HCT116 (cell line): ENCODE measurements around the gene PARP6. TPM values are rescaled to one million over a fixed set of nuclear protein-coding genes. Genes with fewer than 3 reads are reported as not detected.

Source experiments
- ATAC-seq: fragments of 200-7000 bp; cut with Tn5 transposase; 2 replicates; pipeline ENCODE4 v1.9.1; 2020; ENCODE audit warnings: mild to moderate bottlenecking, moderate library complexity
- BruUV-seq: library from RNA; stranded (reverse); fragments of 400-500 nt; replicated peaks from 2 replicates; lab custom pipeline; 2021; lab: Mats Ljungman, UMichigan
- CTCF ChIA-PET: fragments of 300-600 bp; sonication (Branson Sonifier 250); formaldehyde crosslinking; loops from one replicate; lab custom pipeline; 2021; ENCODE audit warnings: antibody characterized with exemption; lab: Charles Lee
- POLR2A ChIA-PET: fragments of 300-600, 350-600 bp; sonication (Branson Sonifier 250); formaldehyde crosslinking; loops from one replicate; lab custom pipeline; 2021; ENCODE audit warnings: antibody characterized with exemption; lab: Charles Lee
- RAD21 ChIA-PET, 2 experiments: fragments of 300-600 bp; sonication (Branson Sonifier 250); formaldehyde crosslinking; loops; one replicate each; lab custom pipeline; 2023; ENCODE audit warnings: low total read pairs in 2 of 2; ENCODE audit not compliant: uncharacterized antibody in 2 of 2, unreplicated experiment in 2 of 2, low non-redundant PET in 1 of 2; lab: Charles Lee
- DNase-seq: peaks from one replicate; pipeline ENCODE4 v3.0.0-alpha.2; 2010; ENCODE audit warnings: low read depth, low spot score
- H2AFZ ChIP-seq: fragments of 200-600 bp; shearing (Covaris generic), sonication (generic); 2 replicates; pipeline ENCODE4 v1.6.1; 2017; ENCODE audit warnings: low read depth, mixed run types, mixed read lengths, antibody characterized with exemption, low read length; ENCODE audit not compliant: poor library complexity, severe bottlenecking
- H3K27ac ChIP-seq: 2 replicates; pipeline ENCODE4 v1.5.1; 2012; ENCODE audit warnings: low read depth, low read length
- H3K27me3 ChIP-seq: fragments of 200-600 bp; sonication (generic); 2 replicates; pipeline ENCODE4 v1.6.1; 2016; ENCODE audit warnings: mixed run types, low read length, mixed read lengths; ENCODE audit not compliant: insufficient read depth
- H3K36me3 ChIP-seq, 2 experiments: fragments of 200-500 bp in 1 of 2; fragments of 200-600 bp in 1 of 2; sonication (Bioruptor generic) in 1 of 2; sonication (generic) in 1 of 2; 2 replicates each; pipeline versions ENCODE4 v1.5.1 to v1.6.1; 2014 to 2016; ENCODE audit warnings: low read length in 2 of 2, inconsistent platforms in 1 of 2, mixed read lengths in 1 of 2, mixed run types in 1 of 2; ENCODE audit not compliant: insufficient read depth in 2 of 2, control insufficient read depth in 1 of 2
- H3K4me1 ChIP-seq, 2 experiments: fragments of 200-600 bp in 1 of 2; sonication (generic) in 1 of 2; 2 replicates each; pipeline versions ENCODE4 v1.5.1 to v1.6.1; 2012 to 2017; ENCODE audit warnings: low read length in 2 of 2, inconsistent platforms in 1 of 2, mild to moderate bottlenecking in 1 of 2, mixed read lengths in 1 of 2, mixed run types in 1 of 2, moderate library complexity in 1 of 2; ENCODE audit not compliant: insufficient read depth in 2 of 2, control insufficient read depth in 1 of 2
- H3K4me2 ChIP-seq: fragments of 200-600 bp; sonication (generic); 2 replicates; pipeline ENCODE4 v1.6.1; 2017; ENCODE audit warnings: mixed run types, low read length, mixed read lengths
- H3K4me3 ChIP-seq, 2 experiments: fragments of 200-600 bp in 1 of 2; sonication (generic) in 1 of 2; replicated peaks in 1 of 2; 2 replicates each; pipeline ENCODE4 v1.5.1; 2011 to 2016; ENCODE audit warnings: low read length in 2 of 2, control low read depth in 1 of 2, low read depth in 1 of 2, mild to moderate bottlenecking in 1 of 2, mixed read lengths in 1 of 2, mixed run types in 1 of 2
- H3K79me2 ChIP-seq: fragments of 200-600 bp; sonication (generic); 2 replicates; pipeline ENCODE4 v1.6.1; 2017; ENCODE audit warnings: mild to moderate bottlenecking, mixed run types, low read length, moderate library complexity, mixed read lengths; ENCODE audit not compliant: insufficient read depth
- H3K9ac ChIP-seq: fragments of 200-600 bp; sonication (generic); 2 replicates; pipeline ENCODE4 v1.6.1; 2016; ENCODE audit warnings: low read length, mixed read lengths
- H3K9me2 ChIP-seq: fragments of 200-600 bp; sonication (generic), shearing (Covaris generic); 2 replicates; pipeline ENCODE4 v1.6.1; 2017; ENCODE audit warnings: mixed run types, mild to moderate bottlenecking, moderate library complexity; ENCODE audit not compliant: insufficient read depth
- H3K9me3 ChIP-seq, 2 experiments: fragments of 200-500 bp in 1 of 2; fragments of 200-600 bp in 1 of 2; sonication (Bioruptor generic) in 1 of 2; sonication (generic) in 1 of 2; 2 replicates each; pipeline ENCODE4 v1.6.1; 2014 to 2017; ENCODE audit warnings: low read length in 2 of 2, mixed read lengths in 2 of 2, inconsistent platforms in 1 of 2, low read depth in 1 of 2, mild to moderate bottlenecking in 1 of 2, mixed run types in 1 of 2, moderate library complexity in 1 of 2; ENCODE audit not compliant: control insufficient read depth in 1 of 2, insufficient read depth in 1 of 2
- H4K20me1 ChIP-seq: fragments of 200-600 bp; sonication (generic), shearing (Covaris generic); 2 replicates; pipeline ENCODE4 v1.6.1; 2017; ENCODE audit warnings: mixed run types, mild to moderate bottlenecking, moderate library complexity; ENCODE audit not compliant: insufficient read depth
- ATF3 ChIP-seq: IDR thresholded peaks from 2 replicates; pipeline ENCODE4 v1.6.1; 2012
- CBX3 ChIP-seq: IDR thresholded peaks from 2 replicates; pipeline ENCODE4 v1.6.1; 2012; ENCODE audit warnings: low read depth
- CEBPB ChIP-seq: IDR thresholded peaks from 2 replicates; pipeline ENCODE4 v1.6.1; 2012; ENCODE audit warnings: low read depth
- CTCF ChIP-seq, 3 experiments: fragments of 200-600 bp in 1 of 3; sonication (generic) in 1 of 3; IDR thresholded peaks in 2 of 3; conservative IDR thresholded peaks in 1 of 3; 2 replicates each; pipeline ENCODE4 v1.5.1; 2012 to 2017; ENCODE audit warnings: low read depth in 2 of 3, low read length in 2 of 3, antibody characterized with exemption in 1 of 3, borderline replicate concordance in 1 of 3, control low read depth in 1 of 3, mild to moderate bottlenecking in 1 of 3, mixed read lengths in 1 of 3, mixed run types in 1 of 3, moderate library complexity in 1 of 3; ENCODE audit not compliant: insufficient read depth in 1 of 3
- EGR1 ChIP-seq: IDR thresholded peaks from 2 replicates; pipeline ENCODE4 v1.6.1; 2012; ENCODE audit warnings: low read depth
- ELF1 ChIP-seq: IDR thresholded peaks from 2 replicates; pipeline ENCODE4 v1.6.1; 2012; ENCODE audit warnings: low read depth, borderline replicate concordance
- FOSL1 ChIP-seq: IDR thresholded peaks from 2 replicates; pipeline ENCODE4 v1.6.1; 2012; ENCODE audit warnings: low read depth
- JUND ChIP-seq: IDR thresholded peaks from 2 replicates; pipeline ENCODE4 v1.6.1; 2012
- POLR2A ChIP-seq: IDR thresholded peaks from 2 replicates; pipeline ENCODE4 v1.7.0; 2011; ENCODE audit warnings: borderline replicate concordance; ENCODE audit not compliant: insufficient read depth, insufficient read length; ENCODE audit errors: extremely low read depth
- RAD21 ChIP-seq: IDR thresholded peaks from 2 replicates; pipeline ENCODE4 v1.6.1; 2012; ENCODE audit warnings: low read depth, mild to moderate bottlenecking
- SIN3A ChIP-seq: IDR thresholded peaks from 2 replicates; pipeline ENCODE4 v1.6.1; 2012; ENCODE audit warnings: low read depth
- SP1 ChIP-seq: IDR thresholded peaks from 2 replicates; pipeline ENCODE4 v1.6.1; 2012; ENCODE audit warnings: low read depth
- TCF7L2 ChIP-seq: IDR thresholded peaks from 2 replicates; pipeline ENCODE4 v1.7.0; 2011; ENCODE audit warnings: borderline replicate concordance, inconsistent platforms; ENCODE audit not compliant: insufficient read depth, insufficient read length; ENCODE audit errors: extremely low read depth
- YY1 ChIP-seq: IDR thresholded peaks from 2 replicates; pipeline ENCODE4 v1.6.1; 2011; ENCODE audit warnings: low read length, low read depth, moderate library complexity, mild to moderate bottlenecking; ENCODE audit not compliant: insufficient replicate concordance; ENCODE audit errors: extremely low read depth
- ZBTB33 ChIP-seq: IDR thresholded peaks from 2 replicates; pipeline ENCODE4 v1.6.1; 2011; ENCODE audit warnings: mild to moderate bottlenecking, low read length, moderate library complexity; ENCODE audit not compliant: insufficient replicate concordance; ENCODE audit errors: extremely low read depth
- ZFX ChIP-seq: fragments of 450-650 bp; IDR thresholded peaks from 2 replicates; pipeline ENCODE4 v1.6.1; 2017
- ZNF274 ChIP-seq: fragments of 200-500 bp; sonication (Bioruptor generic); IDR thresholded peaks from 2 replicates; pipeline ENCODE4 v1.6.1; 2014; ENCODE audit warnings: mild to moderate bottlenecking, low read depth, low read length, inconsistent platforms
- intact Hi-C: fragments of 100-400 bp; cut with micrococcal nuclease; formaldehyde crosslinking; loops from 2 replicates; pipeline ENCODE4 v1.10.0; 2022
- total RNA-seq: library from RNA; stranded (reverse); gene quantifications from one replicate; pipeline ENCODE4 v1.2.1, GENCODE V29; 2021; ENCODE audit not compliant: unreplicated experiment

PARP6 gene
- total RNA-seq, 1 experiment from 2014 or later = 67.9 TPM

GRCh38 chr15:72284781-72285180 is 12.4 kb upstream of the PARP6 start:
- no TSS peak for BruUV-seq
- DNase-seq = no peak
- Histone ChIP-seq H3K4me3 (no peak overlapping the region), H2AFZ (no peak overlapping the region), H3K4me2 (no peak overlapping the region), H3K4me1 (peaks cover 0 to 11% of the 10 kb centered on the region in 2 experiments; a peak in 1 of 4 replicates), H3K79me2 (no peaks in the 10 kb centered on the region), H3K27ac (no peak overlapping the region), H3K9me2 (no peaks in the 10 kb centered on the region), H3K9ac (no peak overlapping the region), H4K20me1 (no peaks in the 10 kb centered on the region), H3K27me3 (no peaks in the 10 kb centered on the region), H3K36me3 (no peaks in the 10 kb centered on the region), H3K9me3 (no peaks in the 10 kb centered on the region)
- POLR2A ChIA-PET = no interaction called here
- TF ChIP-seq CEBPB (no peak), YY1 (no peak), SP1 (no peak), POLR2A (no peak), ZBTB33 (no peak), ZFX (no peak), TCF7L2 (no peak), EGR1 (no peak), CBX3 (no peak), RAD21 (no peak), ZNF274 (no peak), SIN3A (no peak), CTCF (IDR thresholded peaks at IDR 0.05 in 2 of 3, conservative IDR thresholded peaks at IDR 0.05 in 1 of 3; ENCODE audit: borderline replicate concordance in 1 of 3, insufficient read depth in 1 of 3, low read depth in 2 of 3, low read length in 2 of 3) (no peak), ATF3 (no peak), FOSL1 (no peak), ELF1 (no peak), JUND (no peak)
- RAD21 ChIA-PET = no interaction called here
- intact Hi-C loops = no loop called here
- ATAC-seq = no peak
- CTCF ChIA-PET = interaction anchor here (1.1 kb wide), 1 partner anchor 11 kb away, joined by 4 read pairs; no protein-coding TSS in a partner anchor
